ENCODE data around the gene RTRAF.

RTRAF gene

DNA sequence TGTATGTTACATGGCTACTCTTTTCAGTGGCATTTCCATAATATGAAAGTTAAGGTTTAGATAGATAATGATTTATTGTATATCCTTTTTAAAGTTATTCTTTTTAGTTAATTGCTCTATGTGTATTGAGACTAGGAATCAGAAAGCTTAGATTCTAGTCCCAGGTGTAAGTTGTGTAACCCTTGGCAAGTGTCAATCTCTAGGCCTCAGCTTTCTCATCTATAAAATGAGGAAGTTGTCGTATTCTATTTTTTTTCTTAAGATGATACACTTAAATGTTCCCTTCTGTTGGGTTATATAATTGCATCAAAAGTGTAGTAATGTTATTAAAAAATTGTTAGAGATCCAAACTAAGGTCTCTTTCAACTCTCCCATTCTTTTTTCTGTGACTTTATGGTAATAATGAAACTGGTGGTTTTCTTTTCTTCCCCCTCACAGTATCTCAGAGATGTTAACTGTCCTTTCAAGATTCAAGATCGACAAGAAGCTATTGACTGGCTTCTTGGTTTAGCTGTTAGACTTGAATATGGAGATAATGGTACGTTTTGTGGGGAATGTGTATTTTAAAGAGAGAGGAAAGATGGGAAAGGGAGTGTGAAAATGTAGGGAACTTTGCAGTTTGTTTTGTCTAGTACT is 4.1 kb downstream of the RTRAF start:
- no peak for DNase-seq (ENCODE audit: low spot score)

DNA sequence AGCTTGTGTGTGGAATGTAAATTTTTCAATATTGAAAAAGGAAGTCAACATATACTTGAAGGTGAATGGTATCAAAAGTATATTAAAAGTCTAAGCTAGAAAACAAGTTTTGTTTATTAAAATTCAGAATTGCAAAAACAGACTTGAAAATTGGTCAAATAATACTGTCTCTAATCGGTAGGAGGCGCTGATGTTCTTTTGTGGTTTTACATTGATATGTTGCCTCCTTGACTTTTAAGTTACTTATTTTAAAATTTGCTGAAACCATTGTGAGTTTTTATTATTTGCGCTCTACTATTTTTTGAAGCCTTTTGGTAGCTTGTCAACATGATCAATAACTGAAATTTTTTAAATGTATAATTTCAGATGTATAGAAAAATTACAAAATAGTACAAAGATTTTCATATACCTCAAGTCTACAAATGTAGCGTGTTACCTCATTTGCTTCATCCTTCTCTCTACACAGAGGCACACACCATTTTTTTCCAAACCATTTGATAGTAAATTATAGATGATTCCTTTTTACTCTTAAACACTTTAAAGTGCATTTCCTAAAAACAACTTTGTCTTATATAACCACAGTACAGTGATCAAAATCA is 6.9 kb downstream of the RTRAF start:
- DNase-seq (ENCODE audit: low spot score): no peak

DNA sequence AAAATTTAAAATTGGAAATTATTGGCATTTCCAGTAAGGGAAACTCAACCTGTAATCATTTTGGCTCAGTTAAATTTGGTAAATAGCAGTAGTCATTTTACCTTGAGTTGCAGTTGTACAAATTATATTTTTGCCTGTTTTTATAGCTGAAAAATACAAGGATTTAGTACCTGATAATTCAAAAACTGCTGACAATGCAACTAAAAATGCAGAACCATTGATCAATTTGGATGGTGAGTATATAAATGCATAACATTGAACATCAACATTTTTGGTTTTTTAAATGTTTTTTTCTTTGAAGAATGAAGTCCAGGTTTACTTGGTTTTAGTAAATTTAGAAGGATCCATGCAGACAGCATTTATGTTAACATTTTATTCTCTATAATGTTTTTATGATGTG is 9.0 kb downstream of the RTRAF start:
- DNase-seq (ENCODE audit: low spot score): no peak

DNA sequence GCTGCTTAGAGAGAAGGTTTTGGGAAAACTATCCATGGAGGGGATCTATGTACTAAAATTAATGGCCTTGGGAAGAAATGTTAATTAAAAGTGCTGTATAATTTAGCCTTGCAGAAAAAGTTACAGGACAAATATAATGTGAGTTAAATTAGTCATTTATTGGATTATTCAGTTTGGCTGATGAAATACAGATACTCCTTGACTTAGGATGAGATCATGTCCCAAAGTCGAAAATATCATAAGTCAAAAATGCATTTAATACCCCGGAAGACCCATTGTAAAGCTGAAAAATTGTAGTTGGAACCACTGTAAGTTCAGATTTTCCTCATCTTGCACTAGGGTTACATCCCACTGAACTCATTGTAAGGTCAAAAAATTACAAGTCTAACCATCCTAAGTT is 9.7 kb downstream of the RTRAF start:
- DNase-seq (ENCODE audit: low spot score): no peak

DNA sequence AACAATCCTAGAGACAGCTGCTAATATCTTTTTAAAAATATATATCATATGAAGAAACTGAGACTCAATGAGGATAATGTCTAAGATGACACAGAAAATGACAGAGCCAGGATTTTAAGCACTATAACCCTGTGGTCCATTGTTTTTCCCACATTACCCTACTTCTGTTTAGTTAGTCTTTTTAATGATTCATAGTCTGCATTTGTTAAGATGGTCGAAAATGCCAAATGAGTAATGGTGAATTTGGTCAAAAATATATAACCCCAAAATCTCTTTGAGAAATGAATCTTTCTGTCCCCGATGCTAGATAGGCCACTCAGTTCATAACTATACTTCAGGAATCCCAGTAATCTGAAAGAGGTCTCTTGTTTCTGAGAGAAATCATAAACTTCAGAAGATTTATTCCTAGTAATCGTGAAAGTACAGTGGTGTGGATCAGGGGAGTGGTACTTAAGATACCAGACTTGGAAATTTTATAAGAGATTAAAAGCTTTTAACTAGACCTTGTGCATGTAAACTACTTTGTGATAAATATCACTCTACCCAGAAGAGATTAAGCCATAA is 10.8 kb downstream of the RTRAF start:
- no peak for DNase-seq (ENCODE audit: low spot score)

DNA sequence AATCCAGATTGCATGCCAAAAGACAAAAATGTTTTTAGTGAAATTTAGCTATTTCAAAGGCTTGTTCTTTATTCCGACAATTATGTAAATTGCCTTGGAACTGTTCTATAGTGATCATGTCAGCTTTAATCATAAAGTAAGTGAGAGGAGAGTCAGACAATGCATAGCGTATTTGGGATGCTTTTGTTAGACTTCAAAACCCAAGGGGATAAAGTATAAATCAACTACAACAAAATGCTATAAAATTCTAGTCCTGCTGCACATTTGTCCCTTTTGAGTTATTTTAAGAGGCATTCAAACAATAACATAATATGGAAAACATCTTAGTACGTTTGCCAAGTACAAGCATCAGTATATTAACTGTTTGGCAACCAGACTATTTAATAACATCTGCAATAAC is 11.3 kb downstream of the RTRAF start:
- no peak for DNase-seq (ENCODE audit: low spot score)

DNA sequence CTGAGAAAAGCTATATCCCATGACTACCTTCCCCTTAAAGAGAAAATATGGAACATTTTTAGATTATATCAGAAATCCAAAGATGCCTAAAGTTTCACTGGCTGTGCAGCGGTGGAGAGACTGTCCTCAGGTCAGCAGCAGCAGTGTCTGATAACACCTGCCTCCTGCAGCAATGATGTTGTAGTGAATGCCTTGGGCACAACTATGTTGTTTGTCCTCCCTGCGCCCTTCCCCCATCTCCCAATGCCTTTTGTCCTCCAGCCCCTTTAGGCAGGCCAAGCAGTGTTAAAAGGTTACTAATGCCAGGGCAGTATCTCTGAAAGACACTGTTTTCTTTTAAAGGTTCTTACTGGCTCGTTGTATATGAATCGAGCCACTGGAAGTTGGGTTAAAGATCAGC is 13.2 kb downstream of the RTRAF start:
- DNase-seq (ENCODE audit: low spot score): no peak

DNA sequence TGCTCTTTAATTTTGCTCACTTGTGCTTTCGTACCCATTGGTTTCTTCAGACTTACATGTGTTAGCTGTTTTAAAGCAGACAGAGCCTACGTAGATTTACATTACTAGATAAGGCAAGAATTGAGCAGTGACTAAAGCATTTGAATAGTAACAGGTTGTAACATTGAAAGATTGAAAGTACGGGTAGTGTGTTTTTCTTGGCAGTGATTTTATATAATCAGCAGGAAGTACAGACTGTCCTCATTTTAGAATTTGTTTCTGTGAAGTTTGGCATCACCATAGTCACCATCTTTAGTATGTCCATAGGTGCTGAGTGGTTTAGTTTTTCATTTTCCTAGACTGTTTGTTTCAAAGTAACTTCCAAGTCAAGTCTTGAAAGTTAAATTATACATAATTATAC is 14.0 kb downstream of the RTRAF start:
- no peak for DNase-seq (ENCODE audit: low spot score)

DNA sequence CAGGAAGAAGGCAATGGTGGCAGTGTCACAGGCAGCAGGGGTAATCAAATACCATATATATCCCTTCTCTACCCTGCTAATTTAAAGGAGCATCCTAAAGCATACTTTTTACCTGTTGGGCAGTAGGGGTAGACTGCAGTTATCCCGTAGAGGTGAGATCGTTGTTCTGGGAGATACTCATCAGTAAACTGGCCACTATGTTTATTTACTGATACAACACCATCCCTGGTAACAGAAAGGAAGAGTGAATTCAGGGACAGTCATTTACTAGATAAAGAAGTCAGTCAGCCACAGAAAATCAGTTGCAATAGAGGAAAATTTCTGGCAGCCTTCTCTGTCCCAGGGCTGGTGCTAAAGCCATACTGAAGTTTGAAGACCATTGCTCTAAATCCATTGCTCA is 16.3 kb downstream of the RTRAF start:
- no peak for DNase-seq (ENCODE audit: low spot score)

DNA sequence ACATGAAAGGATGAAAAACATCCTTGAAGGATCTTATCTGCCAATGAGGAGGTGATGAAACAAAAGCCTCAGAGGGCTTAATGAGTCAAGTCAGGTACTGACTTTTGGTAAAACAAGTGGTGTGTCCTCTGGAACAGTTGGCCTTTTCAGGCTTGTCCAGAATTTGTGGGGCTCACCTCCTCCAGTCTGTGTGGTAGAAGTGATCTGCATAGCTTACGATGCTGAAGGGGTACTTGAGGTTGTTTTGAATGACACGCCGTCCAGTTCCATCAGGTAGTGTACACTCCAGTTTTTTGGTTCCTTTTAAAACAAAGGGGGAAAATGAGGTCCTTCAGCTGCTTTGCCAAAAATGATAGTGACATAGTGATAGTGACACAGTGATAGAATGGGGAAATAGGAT is 17.0 kb downstream of the RTRAF start:
- DNase-seq (ENCODE audit: low spot score): no peak

DNA sequence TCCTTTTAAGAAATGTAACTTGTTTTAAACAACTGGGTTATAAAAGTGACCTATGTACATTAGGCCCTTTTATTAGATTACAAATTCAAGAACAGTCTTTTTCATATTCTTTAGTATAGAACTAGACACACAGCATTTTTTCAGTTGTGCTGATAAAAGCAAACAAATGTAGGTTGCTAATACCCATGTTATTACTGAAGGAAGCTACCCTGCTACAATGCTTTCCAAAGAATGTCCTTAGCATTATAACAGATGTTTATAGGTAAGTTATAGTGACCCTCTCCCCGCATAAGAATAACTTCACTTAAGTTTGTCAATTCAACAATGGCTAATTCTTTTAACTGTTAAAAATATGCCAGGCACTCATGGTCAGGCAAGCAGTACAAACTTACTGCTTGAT is 17.9 kb downstream of the RTRAF start:
- no peak for DNase-seq (ENCODE audit: low spot score)

DNA sequence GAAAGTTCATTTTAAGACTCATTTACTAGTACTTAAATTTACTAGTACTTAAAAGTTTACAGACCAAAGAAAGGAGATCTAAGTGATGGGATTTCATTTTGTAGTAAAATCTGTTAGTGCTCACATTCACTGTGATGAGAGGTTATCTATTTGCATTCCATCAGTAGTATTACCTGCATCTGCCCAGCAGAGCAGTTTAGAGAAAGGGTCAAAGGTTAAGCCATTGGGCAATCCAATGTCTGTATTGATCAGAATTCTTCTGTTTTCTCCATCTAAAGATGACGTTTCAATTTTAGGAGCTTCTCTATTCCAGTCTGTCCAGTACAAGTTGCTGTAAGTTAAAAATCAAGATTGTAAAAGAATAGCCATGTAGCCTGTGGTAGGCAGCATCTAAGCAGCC is 18.3 kb downstream of the RTRAF start:
- no peak for DNase-seq (ENCODE audit: low spot score)

DNA sequence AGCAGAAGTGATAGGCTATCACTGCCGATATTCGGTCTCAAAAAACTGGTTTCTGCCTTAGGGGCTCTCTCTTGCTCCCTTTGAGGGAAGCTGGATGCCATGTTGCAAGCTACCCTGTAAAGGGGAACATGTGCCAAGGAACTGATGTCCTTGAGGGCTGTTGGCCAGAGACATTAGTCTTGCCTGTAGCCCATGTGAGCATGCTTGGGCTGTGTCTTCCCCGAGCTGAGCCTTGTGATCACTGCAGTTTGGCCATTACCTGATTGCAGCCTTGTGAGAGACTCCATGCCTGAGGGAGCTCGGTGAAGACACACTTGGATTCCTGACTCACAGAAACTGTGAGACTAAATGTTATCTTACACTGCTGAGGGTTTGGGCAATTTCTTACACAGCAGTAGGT is 18.8 kb downstream of the RTRAF start:
- DNase-seq (ENCODE audit: low spot score): no peak

DNA sequence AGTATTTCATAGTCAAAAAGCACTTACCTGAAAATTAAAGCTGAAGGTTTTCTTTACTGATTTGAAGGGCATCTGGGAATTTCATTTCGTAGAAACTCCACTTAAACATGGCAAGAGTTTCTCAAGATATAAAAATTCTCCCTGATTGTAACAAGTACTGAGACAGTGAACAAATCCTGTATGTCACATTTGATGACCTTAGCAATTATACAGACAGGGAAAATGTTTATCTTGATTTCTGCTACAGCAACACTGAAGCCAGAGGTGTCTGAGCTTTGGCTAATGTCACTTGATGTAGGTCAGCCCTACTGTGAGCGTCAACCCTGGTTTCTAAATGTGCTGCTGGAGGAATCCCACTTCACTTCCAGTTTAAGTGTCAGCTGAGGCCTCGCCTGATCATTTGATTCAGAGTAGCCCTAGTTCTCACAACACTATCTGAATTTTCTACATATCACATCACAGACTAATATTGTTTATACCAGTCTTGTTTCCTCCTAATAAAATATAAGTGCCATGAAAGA is 20.9 kb downstream of the RTRAF start:
- DNase-seq (ENCODE audit: low spot score): no peak

DNA sequence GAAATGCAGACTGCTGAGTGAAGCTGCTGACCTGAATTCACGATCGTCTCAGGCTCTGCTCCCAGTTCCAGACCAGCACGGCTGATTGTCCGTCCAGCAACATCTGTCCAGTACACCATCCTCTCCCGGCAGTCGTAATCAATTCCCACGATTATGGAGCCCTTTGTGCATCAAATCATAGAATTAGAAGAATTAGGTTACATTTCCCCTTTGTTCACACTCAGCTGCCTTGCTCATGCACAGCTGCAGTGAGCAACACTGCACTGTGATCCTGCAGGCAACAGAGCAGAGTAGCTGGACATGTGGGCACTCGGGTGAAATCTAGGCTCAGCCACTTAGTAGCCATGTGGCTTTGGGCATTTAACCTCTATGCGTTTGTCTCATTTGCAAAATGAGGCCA is 22.2 kb downstream of the RTRAF start:
- peak; percentile 34 for DNase-seq (ENCODE audit: low spot score)

DNA sequence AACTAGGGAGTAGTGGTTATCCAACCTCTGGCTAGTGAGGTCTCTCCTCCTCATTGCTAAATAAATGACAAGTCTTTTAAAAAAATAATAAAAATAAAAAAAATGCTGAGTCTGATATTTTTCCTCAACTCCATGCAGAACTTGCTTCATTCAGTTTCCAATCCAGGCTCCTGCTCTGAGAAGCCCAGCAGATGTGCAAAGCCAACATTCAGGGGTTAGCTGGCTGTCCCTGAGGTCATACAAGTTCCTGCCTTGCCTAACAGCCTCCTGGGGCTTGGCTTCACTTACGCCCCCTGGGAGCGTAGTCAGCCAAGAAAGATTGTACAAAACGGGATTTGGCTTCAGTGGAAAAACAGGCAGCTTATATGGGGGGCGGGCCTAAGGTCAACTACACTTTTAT is 23.3 kb downstream of the RTRAF start:
- DNase-seq (ENCODE audit: low spot score): peak; percentile 23

DNA sequence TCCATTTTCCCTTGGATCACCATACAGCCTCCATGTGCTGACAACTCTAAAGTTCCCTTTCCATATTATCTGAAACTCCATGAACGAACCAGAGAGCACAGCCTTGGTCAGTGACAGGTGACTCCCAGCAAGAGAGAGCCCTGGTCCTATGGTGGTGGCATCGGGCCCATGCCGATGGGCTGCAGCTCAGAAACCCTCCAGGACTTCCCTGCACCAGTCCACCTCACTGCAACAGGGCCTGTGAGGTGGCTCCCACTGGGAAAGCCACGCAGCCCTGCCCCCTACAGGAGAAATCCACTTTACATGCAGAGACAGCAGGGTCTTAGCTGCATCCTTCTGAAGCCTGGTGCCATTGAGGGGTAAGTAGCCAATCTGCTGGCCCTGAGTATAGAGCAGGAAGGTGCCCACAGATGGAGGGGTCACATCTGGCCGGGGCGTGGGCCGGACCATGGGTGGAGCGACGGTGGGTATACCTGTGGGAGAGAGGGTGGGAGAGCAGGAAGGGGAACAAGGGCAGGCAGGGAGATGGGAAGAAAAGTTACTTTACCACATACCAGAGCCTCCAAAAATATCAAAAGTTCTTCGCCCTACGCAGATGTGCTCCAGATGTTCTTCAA is 24.7 kb downstream of the RTRAF start:
- DNase-seq (ENCODE audit: low spot score): no peak

DNA sequence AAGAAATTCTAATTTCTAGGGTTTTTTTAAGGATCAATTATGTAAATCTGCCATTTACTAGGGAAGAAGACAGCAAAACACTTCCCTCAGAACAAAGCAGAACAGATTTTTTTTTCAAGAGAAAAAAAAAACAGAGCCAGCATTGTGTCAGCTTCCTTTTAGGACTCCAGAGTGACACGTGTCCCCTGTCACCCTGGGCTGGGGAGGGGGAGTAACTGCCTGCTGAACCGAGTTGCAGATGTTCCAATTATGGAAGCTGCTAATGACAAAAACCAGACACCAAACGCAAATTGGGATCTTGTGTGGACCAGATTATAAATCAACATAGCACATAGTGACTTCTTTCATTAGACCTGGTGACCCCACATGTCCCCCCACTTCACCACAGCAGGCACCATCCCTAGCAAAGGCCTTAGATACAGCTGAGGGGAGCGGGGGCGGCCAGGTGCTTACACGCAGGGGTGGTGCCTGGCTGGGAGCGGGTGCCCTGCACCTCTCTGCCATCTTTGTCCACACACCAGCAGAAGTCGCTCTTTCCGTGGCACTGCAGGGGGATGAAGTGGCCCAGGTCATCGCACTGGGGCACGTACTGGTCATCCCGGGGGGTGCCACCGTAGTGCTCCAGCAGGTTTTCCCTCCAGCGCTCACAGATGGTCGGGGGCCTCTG is 25.4 kb downstream of the RTRAF start:
- DNase-seq (ENCODE audit: low spot score): peak; percentile 87

DNA sequence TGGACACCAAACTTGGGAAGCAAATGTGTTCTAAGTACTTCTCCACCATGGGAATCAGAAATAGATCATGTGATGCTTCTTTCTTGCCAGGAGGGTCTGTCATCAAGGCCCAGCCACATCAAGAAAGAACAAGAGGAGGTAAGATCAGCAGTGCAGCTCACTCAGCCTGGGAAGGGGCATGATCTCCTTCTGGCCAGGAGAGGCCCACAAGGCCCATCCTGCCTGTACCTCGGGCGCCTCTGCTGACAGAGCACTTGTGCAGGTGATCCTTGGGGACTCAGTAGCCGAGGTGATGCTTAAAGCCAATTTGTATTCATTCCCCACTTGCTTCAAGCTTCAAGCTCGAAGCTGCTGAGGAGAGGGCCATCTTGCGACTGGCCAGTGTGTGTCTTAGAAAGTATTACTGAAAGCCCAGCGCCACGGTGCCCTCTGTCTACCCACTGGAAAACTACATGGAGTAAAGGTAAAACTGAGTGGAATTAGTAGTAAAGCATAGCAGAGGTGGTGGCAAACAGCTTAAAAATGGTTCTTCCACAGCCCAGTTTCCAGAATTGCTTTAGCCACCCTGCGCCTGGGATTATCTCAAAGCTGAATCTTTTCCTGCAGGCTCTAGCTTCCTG is 26.2 kb downstream of the RTRAF start:
- DNase-seq (ENCODE audit: low spot score): peak; percentile 53

DNA sequence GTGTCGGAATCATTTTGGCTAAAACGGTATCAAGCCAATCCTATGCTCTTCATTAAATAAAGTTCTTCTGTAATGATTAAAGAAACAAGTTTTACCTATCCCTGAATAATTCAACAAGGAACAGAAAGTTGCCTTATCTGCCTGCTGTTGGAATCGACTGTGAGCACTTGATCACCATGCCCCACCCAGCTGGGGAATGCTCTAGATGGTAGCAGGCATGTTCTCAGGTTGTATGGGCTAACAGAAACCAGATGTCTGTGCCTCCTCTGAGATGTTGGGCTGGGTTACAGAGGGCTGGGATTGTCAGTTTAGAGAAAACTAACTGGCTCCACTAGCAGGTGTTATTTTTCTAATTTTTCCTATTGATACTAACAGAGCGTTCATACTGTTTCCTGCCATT is 28.9 kb downstream of the RTRAF start:
- DNase-seq (ENCODE audit: low spot score): no peak

DNA sequence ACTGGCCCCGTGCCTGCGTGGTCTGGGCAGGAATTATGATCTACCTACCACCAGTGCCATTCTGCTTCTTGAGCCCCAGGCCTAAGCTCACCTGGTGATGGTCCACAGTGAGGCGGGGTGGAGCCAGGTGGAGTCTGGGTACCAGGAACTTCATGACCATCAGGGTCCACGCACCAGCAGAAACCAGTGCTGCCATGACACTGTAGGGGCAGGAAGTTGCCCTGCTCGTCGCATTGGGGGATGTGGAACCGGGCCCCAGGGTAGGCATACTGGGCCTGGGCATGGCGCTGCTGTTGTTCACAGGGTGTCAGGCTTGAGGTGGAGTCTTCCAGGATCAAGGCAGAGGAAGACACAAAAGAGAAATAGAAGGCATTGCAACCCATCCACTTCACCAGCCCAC is 29.6 kb downstream of the RTRAF start:
- no peak for DNase-seq (ENCODE audit: low spot score)

DNA sequence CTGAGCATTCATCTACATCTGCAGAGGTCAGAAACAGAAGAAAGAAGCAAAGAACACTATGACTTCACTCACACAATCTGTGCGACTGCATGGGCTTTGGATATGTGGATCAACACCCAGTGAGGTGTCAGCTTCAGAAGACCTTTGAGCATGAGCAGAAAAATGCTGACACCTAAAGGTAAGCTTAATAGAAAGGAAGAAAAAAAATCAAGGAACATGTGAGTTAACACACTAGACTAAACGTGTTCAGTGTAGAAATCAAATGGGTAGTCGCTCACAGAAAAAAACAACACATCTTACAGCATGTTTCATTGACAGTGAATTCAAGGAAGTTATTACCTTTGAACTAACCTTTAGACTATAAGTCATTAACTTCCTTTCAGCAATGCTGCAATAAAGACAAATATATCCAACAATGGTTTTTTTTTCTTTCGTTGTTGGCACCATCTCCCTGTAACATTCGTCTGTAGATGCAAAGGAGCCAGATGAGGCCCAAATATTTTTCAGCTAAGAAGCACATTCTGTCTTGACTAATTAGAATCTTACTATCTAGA is 30.9 kb downstream of the RTRAF start:
- DNase-seq (ENCODE audit: low spot score): no peak
